DOHH2 (cell line): Measurements from ENCODE around the gene PCDHGB5.

ENCODE experiments used
- H3F3A ChIP-seq: fragments of 200-600 bp; sonication (generic), shearing (Covaris generic); 2 replicates; pipeline ENCODE4 v1.6.0; 2016; ENCODE audit warnings: antibody characterized with exemption, mild to moderate bottlenecking; ENCODE audit not compliant: control insufficient read depth, insufficient read depth
- H3K27ac ChIP-seq: fragments of 200-600 bp; sonication (generic); 2 replicates; pipeline ENCODE4 v1.5.1; 2014; ENCODE audit warnings: low read depth, mild to moderate bottlenecking, low read length, moderate library complexity
- H3K27me3 ChIP-seq: fragments of 200-600 bp; sonication (generic); 2 replicates; pipeline ENCODE4 v1.6.1; 2014; ENCODE audit warnings: mild to moderate bottlenecking, low read length, mixed read lengths; ENCODE audit not compliant: control insufficient read depth
- H3K36me3 ChIP-seq: fragments of 200-600 bp; sonication (generic); 2 replicates; pipeline ENCODE4 v1.6.1; 2014; ENCODE audit warnings: mild to moderate bottlenecking, low read length, moderate library complexity, mixed read lengths; ENCODE audit not compliant: control insufficient read depth
- H3K4me1 ChIP-seq: fragments of 200-600 bp; sonication (generic); 2 replicates; pipeline ENCODE4 v1.6.1; 2014; ENCODE audit warnings: mild to moderate bottlenecking, low read length, mixed read lengths; ENCODE audit not compliant: control insufficient read depth
- H3K4me2 ChIP-seq: fragments of 200-600 bp; sonication (generic); 2 replicates; pipeline ENCODE4 v1.6.0; 2014; ENCODE audit warnings: mild to moderate bottlenecking, low read length, moderate library complexity
- H3K4me3 ChIP-seq: fragments of 200-600 bp; sonication (generic); 2 replicates; pipeline ENCODE4 v1.5.1; 2014; ENCODE audit warnings: mild to moderate bottlenecking, low read length, mixed read lengths
- H3K79me2 ChIP-seq: fragments of 200-600 bp; sonication (generic); 2 replicates; pipeline ENCODE4 v1.6.1; 2014; ENCODE audit warnings: mild to moderate bottlenecking, low read length, mixed read lengths; ENCODE audit not compliant: control insufficient read depth
- H3K9me2 ChIP-seq: fragments of 200-600 bp; sonication (generic); replicated peaks from 2 replicates; pipeline ENCODE4 v1.6.1; 2014; ENCODE audit warnings: mild to moderate bottlenecking, low read length, mixed read lengths; ENCODE audit not compliant: control insufficient read depth
- H3K9me3 ChIP-seq: fragments of 200-600 bp; sonication (generic); 2 replicates; pipeline ENCODE4 v1.6.1; 2014; ENCODE audit warnings: antibody characterized with exemption, low read length, mixed read lengths; ENCODE audit not compliant: control insufficient read depth, insufficient read depth
- H4K20me1 ChIP-seq: fragments of 200-600 bp; sonication (generic); 2 replicates; pipeline ENCODE4 v1.6.0; 2014; ENCODE audit warnings: low read depth, mild to moderate bottlenecking, antibody characterized with exemption, low read length, moderate library complexity; ENCODE audit not compliant: control insufficient read depth, insufficient read depth
- CTCF ChIP-seq: fragments of 200-600 bp; sonication (generic); IDR thresholded peaks from one replicate; pipeline ENCODE4 v1.5.1; 2014; ENCODE audit warnings: antibody characterized with exemption, mild to moderate bottlenecking, low read depth, low read length; ENCODE audit not compliant: poor library complexity, severe bottlenecking
- EZH2phosphoT487 ChIP-seq: fragments of 200-600 bp; sonication (generic); IDR thresholded peaks from 2 replicates; pipeline ENCODE4 v1.6.1; 2017; ENCODE audit warnings: borderline replicate concordance, mild to moderate bottlenecking, antibody characterized with exemption, low read length, moderate library complexity, mixed read lengths

The PCDHGB5 gene

GRCh38 chr5:141422742-141423291 lies 25.1 kb downstream of the PCDHGB5 start:
- H3K36me3 ChIP-seq: peaks cover 11% of the 10 kb centered on the region; the same call in 1 of the 2 replicates

GRCh38 chr5:141427783-141428426 lies 30.2 kb downstream of the PCDHGB5 start:
- H3K9me3 ChIP-seq: peaks cover 19% of the 10 kb centered on the region
- no peak overlapping the region for H3K4me3 ChIP-seq
- no peak overlapping the region for H3K4me2 ChIP-seq
- H3K9me2 ChIP-seq: no peaks in the 10 kb centered on the region
- no peaks in the 10 kb centered on the region for H3K27me3 ChIP-seq
- no peaks in the 10 kb centered on the region for H3K79me2 ChIP-seq
- H3K27ac ChIP-seq: no peak overlapping the region
- 0 out of 2 replicates have a peak, but pooled peaks cover 3% of the 10 kb centered on the region for H3K4me1 ChIP-seq
- TF ChIP-seq EZH2phosphoT487: no peak
- H3F3A ChIP-seq: peaks cover 6% of the 10 kb centered on the region; the same call in 1 of the 2 replicates
- H4K20me1 ChIP-seq: no peaks in the 10 kb centered on the region
- H3K36me3 ChIP-seq: peaks cover 24% of the 10 kb centered on the region

More at GRCh38 chr5:141422742-141423291, 25.1 kb downstream of the PCDHGB5 start:
- Histone ChIP-seq H3K79me2 (no peaks in the 10 kb centered on the region), H3K4me1 (0 out of 2 replicates have a peak, but pooled peaks cover 3% of the 10 kb centered on the region), H3K27ac (no peak overlapping the region), H3K4me3 (no peak overlapping the region), H3F3A (no peaks in the 10 kb centered on the region; the same call in 1 of the 2 replicates), H3K27me3 (no peaks in the 10 kb centered on the region), H3K9me3 (peaks cover 42% of the 10 kb centered on the region; the same call in 1 of the 2 replicates), H3K4me2 (no peak overlapping the region), H3K9me2 (no peaks in the 10 kb centered on the region), H4K20me1 (no peaks in the 10 kb centered on the region)
- TF ChIP-seq CTCF (no peak), EZH2phosphoT487 (no peak)

GRCh38 chr5:141430332-141431113 lies 32.8 kb downstream of the PCDHGB5 start, which contains the start of gene PCDHGA12:
PCDHGA12 (plus strand) TSS chr5:141430507; CDS start chr5:141430760, 253 bp downstream.
- Histone ChIP-seq H3K27ac (0 out of 2 replicates have a peak within 1 kb of the TSS, but pooled peaks have one; percentile 5), H3K4me2 (peak within 1 kb of the TSS; percentile 60), H3K36me3 (peaks cover 24% of the 10 kb centered on the region), H3K9me2 (no peaks in the 10 kb centered on the region), H3K27me3 (no peaks in the 10 kb centered on the region), H3K4me3 (peak within 1 kb of the TSS; percentile 69), H4K20me1 (no peaks in the 10 kb centered on the region), H3K9me3 (peaks cover 18% of the 10 kb centered on the region), H3K4me1 (0 out of 2 replicates have a peak, but pooled peaks cover 3% of the 10 kb centered on the region), H3K79me2 (no peaks in the 10 kb centered on the region), H3F3A (0 out of 2 replicates have a peak, but pooled peaks cover 6% of the 10 kb centered on the region)
- peak; percentile 73 for TF ChIP-seq CTCF
- TF ChIP-seq EZH2phosphoT487: no peak
